Measurements from ENCODE around the gene PRR35.

The PRR35 gene

DNA sequence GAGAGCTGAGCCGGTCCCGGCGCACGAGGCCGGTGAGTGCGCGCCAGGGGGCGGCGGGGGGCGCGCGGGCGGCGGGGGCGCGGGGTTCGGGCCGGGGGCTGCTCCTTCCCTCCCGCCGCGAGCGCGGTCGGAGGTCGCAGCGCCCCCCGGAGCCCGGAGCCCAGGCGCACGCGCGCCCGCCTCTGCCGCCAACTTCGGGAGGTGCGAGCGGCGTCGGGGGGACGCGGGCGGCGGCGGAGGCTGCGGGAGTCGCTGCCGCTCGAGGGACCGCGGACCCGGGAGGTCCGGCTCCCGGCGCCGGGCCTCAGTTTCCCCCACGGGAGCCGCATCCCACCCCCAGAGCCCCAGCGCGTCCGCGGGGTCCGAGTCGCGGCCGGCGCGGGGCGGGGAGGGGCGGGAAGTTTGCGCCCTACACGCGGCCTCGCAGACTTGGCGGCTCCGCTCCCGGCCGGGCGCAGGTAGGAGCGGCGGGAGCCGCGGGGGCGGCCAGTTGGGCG, at the start of gene PRR35:
Gene PRR35, plus strand, starts transcription at position 191 of the 497 bp plus-strand sequence. CDS start 2,901 bp downstream, outside the sequence.
- no peak for DNase-seq

DNA sequence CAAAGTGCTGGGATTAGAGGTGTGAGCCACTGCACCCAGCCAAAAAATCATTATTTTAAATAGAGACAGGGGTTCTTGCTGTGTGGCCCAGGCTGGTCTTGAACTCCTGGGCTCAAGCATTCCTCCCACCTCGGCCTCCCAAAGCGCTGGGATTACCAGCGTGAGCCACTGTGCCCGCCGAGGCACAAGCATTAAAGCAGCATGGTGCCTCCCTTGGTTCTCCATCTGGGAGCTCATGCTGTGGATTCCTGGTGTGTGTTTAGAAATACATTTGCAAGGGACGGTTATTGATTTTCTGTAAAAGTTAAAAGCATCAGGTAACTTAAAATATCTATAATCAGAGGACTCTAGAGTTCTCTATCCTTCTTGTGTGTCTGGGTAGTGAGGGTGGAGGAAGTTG, 47.4 kb upstream of the PRR35 start:
- no peak for DNase-seq

DNA sequence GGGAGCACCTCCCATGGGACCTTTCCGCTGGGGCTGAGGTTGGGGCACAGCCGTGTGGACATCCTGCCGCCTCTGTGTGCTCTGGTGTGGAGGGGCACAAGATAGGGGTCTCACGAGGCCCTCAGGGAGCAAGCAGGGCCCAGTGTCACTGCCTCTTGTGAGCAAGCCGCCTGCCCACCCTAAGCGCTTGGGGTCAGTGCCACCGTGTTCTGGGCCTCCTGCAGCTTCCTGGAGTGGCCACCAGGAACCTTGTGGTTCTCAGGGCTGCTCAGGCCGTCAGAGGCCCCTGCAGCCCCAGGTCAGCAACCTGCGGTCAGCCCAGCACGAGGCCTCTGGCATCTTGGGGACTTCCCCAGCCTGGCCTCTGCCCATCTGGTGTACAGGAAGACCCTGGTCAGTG, 46.2 kb upstream of the PRR35 start:
- no peak for DNase-seq

DNA sequence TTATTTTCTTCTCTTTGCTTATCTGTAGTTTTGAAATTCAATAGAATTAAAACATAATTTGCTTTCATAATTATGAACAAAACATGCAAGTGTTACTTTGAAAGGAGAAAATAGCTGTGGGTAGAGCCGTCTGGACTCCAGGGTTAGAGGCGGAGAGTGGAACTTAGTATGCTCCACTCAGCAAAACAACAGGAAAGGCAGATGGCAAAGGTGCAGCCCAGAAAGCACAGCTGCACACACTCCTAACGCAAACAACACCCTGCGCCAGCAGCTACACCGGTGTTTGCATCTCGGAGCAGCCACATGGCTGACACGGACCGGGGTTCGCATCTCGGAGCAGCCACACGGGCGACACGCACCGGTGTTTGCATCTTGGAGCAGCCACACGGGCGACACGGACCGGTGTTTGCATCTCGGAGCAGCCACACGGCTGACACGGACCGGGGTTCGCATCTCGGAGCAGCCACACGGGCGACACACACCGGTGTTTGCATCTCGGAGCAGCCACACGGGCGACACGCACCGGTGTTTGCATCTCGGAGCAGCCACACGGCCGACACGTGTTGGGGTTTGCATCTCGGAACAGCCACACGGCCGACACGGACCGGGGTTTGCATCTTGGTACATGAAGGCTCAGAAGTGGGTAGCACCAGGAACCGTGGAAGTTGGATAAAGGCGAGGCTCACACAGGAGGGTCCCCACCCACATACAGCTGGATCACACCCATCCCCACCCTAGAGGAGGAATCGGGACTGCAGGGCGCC, 44.8 kb upstream of the PRR35 start:
- no peak for DNase-seq

DNA sequence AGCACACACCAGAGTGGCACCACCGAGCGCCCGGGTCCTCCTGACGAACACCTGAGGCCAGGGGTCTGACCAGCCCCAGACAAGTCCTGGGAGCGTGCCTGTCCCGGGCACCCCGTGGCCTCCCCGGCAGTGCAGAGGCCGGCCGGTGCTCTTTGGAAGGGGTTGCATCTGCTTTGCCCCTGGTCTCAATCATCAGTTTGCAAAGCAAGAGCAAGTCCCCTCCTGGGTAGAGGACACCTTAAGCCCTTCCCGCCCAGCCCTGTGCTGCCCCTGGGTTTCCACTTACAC, 44.3 kb upstream of the PRR35 start:
- DNase-seq: no peak

DNA sequence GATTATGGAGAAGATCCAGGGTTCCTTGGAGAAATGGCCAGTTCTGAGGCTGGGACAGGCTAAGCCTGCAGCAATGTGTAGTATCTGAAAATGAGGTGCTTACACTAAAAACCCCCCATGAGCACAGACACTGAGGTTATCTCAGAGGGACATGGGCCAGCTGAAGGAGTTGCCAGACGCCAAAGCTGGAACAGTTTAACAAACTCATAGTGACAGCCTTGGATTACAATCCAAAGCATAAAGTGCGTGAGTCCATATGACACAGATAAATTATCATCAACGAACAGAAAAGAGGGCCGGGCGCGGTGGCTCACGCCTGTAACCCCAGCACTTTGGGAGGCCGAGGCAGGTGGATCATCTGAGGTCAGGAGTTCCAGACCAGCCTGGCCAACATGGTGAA, 43.9 kb upstream of the PRR35 start:
- DNase-seq: no peak

DNA sequence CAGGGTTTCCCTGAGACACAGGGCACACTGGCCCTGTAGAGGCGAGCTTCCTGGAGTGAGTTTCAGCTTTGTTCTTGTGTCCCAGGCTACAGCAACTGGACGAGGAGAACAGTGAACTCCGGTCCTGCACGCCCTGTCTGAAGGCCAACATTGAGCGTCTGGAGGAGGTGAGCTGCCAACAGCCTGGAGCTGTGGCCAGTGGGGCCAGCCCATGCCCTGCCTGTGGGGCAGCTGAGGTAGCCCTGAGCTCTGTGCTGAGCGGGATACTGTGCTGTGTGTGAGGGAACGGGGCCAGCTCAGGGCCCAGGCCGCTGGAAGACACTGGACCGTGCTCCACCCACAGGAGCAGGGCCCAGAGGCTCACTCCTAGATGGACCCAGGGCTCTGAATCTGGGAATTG, 41.3 kb upstream of the PRR35 start:
- no peak for DNase-seq

DNA sequence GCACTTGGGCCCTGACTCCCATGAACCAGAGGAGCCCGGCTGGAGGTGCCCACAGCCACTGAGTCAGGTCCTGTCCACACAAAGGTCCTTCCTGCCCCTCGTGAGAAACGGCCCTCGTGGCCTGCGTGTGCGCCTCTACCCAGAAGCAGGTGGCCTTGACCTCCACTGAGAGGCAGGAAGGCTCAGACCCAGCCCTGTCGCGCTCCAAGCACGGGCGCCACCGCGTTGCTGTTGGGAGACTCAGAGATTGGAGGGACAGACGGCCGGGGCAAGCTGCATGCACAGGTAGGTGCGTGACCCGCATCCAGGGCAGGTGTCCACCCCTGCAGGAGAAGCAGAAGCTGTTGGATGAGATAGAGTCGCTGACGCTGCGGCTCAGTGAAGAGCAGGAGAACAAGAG, 40.8 kb upstream of the PRR35 start:
- DNase-seq: no peak

DNA sequence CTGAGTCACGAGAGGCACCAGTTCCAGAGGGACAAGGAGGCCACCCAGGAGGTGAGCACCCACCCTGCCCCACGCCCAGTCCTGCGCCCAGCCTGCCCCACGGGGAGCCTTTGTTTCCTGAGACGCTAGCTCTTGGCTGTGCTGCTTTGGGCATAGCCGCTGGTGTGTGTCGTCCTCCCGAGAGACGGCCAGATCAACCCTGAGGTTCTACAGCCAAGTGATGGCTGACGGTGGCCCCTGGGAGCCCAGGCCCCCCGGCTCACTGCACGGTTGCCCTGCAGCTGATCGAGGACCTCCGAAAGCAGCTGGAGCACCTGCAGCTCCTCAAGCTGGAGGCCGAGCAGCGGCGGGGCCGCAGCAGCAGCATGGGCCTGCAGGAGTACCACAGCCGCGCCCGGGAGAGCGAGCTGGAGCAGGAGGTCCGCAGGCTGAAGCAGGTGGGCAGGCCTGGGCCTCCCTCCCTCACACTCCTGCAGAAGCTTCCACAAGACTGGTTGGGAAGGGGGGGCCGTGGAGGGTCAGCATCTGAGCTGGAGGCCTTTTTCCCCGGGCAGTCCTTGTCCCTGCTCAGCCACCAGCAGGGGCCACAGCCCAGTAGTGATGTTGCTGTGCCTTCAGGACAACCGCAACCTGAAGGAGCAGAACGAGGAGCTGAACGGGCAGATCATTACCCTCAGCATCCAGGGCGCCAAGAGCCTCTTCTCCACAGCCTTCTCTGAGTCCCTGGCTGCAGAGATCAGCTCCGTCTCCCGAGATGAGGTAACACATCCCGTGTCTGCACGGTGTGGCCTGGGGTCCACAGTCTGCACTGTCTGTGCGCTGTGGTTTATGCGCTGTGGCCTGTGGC, 40.1 kb upstream of the PRR35 start:
- no peak for DNase-seq

DNA sequence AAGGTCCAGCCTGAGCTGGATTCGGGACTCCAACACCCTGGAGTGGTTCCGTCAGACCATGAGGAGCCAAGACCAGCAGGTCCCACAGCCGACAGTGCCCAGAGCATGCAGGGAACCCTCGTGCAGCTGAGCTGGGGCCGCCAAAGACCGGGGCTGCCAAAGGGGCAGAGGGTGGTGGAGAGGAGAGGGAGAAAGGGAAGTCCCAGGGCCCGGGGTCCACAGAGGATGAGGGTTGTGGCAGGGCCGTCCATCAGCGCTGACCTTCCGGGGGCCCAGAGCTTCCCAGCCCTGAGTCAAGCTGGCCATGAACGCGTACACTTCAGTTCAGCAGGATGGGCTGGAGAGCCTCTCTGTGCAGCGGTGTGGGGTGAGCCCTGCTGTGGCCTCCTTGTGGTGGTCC, 39.3 kb upstream of the PRR35 start:
- no peak for DNase-seq

DNA sequence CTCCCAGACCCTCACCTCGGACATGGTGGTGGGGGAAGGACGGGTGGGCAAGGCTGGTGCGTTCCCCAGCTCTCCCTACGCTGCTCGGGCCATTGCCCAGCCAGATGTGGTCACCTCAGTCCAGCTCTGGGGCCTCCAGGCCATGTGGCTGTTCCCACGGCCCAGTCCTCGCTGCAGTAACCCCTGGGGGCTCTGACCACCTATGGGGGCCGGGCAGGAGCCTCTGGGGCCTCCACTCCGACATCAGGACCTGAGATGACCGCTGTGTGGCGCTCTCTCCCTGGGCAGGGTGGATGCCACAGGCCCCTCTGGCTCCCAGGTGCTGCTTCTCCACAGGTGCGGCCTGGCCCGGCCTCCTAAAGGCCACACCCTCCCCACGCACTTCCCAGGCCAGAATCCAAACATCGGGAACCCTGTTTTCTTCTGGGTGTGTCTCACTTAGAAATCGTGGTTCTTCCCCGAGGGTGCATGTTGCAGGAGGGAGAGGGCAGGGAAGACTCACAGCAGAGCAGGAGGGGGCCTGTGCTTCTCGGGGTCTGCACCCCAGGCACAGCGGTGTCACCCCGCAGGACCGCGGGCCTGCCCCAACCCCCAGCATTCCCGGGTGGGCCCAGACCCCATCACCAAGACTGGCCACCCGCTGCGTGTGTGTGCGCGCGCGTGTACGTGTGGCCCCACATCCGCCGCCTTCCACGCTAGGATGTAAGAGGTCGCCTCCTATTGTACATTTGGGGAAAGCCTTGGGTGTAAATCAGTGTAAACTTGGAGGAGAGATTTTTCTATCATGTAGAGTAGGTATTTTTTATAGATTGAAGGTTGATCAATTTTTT, 38.6 kb upstream of the PRR35 start:
- no peak for DNase-seq

DNA sequence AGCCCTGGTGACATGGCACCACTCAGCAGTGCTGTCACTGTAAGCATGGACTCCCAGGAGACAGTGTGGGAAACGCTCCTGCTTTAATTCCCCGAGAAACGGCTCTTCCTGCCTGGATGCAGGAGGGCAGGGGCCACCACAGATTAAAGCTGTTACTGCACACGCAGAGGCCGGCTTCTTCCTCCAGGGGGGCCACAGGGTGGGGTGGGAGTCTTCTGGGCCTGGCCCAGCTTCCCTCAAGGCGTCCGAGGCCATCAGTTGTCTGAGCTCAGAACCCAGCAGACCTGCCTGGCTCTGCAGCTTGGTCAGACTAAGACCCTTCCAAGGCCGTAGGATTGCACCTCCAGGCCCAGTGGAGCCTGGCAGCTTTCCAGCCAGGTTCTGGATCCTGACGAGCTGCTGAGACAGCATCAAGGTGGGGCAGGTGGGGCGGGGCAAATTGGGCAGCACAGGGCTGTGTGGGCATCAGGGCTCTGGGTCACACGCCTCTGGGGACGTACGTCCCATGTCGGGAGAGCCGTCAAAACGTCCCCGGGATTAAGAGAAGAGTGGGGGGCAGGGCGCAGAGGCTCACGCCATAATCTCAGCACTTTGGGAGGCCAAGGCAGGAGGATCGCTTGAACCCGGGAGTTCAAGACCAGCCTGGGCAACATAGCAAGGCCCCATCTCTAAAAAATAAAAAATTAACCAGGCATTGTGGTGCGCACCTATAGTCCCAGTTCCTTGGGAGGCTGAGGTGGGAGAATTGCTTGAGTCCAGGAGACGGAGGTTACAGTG, 37.7 kb upstream of the PRR35 start:
- DNase-seq: no peak

DNA sequence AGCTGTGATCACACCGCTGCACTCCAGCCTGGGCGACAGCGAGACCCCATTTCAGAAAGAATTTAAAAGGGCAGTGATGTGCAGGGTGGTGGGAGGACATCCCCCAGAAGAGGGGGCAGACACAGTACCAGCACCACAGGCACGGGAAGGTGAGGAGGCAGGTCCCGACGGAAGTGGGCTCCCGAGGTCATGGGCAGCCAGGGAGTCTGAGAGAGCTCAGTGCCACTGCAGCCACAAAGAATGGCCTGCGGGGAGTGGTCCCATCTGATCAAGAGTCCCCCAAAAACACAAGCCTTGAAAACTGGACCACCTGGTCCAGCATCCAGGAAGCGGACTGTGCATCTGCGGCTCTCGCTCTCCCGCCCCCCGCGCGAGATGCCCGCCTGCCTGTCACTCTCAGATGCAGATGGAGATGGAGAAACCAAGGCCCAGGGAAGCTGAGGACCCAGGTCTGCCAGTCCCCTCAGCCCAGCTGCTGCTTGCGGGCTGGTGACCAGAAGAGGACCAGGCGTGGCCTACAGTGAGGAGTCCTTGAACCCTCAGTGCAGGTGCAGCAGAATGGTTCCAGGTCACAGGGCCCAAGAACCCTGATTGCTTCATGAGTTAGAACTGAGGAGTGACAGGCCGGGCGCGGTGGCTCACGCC, 37.0 kb upstream of the PRR35 start:
- DNase-seq: no peak

DNA sequence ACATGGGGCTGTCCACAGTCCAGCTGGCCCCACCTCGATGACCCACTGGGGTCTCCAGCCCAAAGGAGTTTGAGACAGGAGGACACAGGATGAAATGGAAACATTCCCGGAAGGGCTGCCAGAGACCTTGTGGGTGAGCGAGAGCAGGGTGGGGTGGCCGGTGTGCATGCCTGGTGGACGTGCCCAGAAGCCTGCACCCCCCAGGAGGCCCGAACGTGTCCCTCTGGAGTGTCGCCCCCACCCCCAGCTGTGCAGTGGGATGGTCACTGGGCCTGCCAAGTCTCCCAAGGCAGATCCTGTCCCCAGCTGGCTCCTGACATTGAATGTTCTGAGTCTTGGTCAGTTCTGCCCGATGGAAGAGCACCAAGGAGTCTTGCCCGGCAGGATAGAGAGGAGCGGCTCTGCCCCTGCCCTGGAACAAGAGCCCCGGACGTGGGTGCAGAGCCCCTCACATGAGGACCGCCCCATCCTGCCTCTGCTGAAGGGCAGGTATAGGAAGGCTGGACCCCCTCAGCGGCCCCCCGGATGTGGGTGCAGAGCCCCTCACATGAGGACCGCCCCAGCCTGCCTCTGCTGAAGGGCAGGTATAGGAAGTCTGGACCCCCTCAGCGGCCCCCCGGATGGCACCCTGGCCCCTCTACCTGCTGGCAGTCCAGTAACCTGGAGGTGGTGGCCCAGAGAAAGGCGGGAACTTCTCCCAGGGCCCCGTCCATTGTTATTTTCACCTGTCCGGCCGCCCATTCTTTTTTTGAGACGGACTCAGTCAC, 35.7 kb upstream of the PRR35 start:
- no peak for DNase-seq

DNA sequence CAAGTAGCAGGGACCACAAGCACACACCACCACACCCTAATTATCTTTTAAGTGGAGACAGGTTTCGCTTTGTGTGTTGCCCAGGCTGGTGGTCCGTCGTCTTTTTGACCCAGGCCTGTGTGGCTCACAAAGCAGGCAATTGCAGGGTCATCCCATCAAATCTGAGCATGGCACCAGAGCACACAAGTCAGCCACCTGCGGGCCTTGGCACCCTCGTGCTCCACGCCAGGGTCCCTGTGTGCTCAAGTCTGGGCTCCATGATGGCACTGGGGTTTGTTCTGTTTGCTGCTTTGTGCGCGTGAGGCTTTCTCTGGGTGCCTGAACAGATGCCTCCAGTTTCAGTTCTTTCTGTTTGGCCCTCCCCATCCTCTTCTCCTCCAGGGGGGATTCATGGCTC, 35.1 kb upstream of the PRR35 start:
- no peak for DNase-seq

DNA sequence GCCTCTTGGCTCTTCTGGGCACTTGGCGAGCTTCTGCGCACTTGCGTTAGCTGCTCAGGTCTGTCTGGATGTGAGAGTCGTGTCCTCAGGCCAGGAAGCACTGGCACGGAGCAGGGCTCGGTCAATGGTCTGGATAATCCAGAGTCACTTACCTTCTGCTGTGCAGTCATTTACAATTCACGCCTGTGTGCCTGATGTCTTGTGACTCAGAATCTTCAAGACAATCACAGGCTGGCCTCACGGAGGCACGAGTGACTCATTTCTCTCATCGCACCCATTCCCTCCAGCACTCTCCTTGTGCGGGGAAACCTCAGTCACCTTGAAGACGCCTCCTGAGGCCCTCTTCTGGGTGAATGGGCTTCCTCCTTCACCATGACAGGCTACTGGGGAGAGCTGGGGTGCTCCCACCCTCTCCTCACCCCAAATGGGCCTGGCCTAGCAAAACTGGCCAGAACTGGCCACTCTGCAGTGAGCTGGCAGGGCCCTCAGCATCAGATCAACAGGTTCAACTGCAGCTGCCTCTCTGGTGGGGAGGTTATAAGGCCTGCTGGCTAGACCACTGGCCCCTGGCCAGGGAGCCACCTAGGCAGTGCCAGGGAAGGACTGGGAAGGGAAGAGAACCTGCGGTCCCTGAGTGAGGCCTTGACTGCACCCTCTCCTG, 34.5 kb upstream of the PRR35 start:
- DNase-seq: no peak

DNA sequence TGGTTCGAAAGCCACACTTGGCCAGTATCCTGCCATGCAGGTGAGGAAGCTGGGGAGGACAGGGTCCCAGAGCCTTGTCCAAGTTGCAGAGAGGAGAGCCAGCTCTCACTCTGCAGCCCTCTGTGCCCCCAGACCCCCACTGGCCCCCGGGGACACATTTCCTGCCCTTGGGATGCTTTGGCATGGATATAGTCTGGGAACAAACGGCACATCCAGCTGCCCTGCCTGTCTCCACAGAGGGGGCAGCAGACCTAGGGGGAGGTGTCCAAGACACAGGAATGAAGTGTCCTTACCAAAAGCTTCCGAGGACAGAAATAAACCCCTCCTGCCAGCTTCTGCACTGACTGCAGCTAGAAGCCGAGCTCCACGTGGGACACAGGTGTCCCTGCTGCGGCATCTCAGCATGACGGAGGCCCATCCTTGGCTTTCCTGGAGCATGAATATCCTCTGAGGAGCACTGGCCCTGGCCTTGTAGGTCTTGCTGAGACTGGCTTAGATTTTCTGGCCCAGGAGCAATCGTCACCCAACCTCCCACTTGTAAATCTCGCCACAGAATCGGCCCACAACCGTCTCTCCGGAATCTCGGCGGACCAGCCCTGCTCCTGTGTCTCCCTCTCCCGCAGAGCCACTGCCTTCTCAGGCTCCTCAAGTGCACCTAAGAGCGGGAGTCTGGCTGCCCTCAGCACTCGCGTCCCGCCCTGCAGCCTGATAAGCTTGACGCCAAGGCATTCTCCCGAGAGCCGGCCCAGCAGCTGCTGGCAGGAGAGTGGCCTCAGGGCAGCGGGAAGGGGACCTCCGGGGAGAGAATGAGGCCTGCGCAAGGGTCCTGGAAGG, 33.8 kb upstream of the PRR35 start:
- DNase-seq: no peak

DNA sequence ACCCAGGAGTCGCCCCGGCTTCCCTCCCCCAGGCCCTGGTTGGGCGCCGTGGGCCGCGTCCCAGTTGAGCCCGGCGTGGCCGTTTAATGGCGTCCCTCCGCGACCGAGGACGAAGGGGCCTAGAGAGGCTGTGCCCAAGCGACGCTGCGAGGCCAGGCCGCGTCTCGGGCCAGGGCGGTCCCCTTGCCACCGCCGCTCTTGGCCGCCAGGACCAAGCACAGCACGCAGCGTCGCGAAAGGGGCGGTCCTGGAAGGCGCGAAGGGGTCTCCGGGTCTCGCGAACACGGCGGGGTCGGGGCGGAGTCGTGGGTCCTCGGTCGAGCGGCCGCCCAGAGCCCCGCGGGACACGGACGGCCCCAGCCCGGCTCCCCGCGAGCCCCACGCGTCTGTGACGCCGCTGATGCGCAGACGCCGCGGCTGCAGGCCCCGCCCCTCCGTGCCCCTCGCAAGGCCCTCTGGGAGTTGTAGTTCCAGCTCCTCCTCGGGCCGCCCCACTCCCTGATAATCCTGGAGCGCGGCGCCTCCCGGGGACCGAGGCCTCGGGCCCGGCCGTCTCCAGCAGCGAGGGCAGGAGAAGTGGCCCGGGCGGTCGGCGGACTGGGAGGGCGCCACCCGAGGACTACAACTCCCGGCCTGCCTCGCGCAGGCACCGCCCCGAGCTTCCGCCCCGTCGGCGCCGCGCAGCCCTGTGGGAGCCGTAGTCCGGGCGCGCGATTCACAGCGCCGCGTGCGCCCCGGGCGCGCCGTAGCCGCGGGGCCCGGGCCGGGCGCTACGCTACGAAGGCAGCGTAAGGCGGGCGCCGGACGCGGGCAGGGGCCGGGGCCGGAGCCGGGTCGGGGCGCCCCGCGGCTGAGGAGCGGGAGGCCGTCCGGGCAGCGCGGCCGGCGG, 32.9 kb upstream of the PRR35 start, which contains the start of gene CAPN15:
Gene CAPN15, plus strand, starts transcription at position 698 of the 889 bp plus-strand sequence. CDS start 19,127 bp downstream, outside the sequence.
- DNase-seq: peak; percentile 78 to 89

Measured in hippocampal formation (tissue), 2 donors.